NCI-H460 (cell line): ENCODE measurements around the gene TTC3. TPM values are rescaled to one million over a fixed set of nuclear protein-coding genes. Genes with fewer than 3 reads are reported as not detected.

Experiments used
- DNase-seq: peaks from one replicate; pipeline ENCODE4 v3.0.0-alpha.2; 2016; ENCODE audit warnings: low read depth; ENCODE audit errors: extremely low read depth
- small RNA-seq, 2 experiments: library from RNA; depleted of rRNA; stranded (forward); fragments of <200 nt; gene quantifications; one replicate each; pipeline ENCODE3, GENCODE V24; 2014
- total RNA-seq: library from RNA; depleted of rRNA; stranded (reverse); fragments of >200 nt; shearing (Covaris generic); gene quantifications from 2 replicates; pipeline ENCODE4 v1.2.3, GENCODE V29; 2014; rRNA removed

The TTC3 gene
- total RNA-seq, 1 experiment from 2014 or later: 44.5 TPM

- no peak for DNase-seq
Measured at GRCh38 chr21:37244501-37245095, 171.5 kb downstream of the TTC3 start.

DNA sequence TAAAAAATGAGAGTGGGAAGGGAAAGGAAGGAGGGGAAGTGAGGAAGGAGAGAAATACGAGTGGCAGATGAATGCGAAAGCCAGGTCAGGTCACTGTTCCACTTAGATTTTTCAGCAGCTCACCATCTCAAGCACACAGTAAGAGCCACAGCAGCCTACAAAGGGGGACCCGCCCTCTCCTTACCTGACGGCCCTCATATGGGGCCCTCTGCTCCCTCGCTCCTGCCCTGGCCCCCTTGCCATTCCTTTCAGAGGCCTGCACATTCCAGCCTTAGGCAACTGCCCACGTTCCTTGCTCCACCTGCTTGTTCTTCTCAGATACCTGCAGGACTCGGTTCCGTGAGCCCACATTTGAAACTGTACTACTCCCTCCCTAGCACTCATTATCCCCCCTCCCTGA, 172.1 kb downstream of the TTC3 start:
- no peak for DNase-seq

DNA sequence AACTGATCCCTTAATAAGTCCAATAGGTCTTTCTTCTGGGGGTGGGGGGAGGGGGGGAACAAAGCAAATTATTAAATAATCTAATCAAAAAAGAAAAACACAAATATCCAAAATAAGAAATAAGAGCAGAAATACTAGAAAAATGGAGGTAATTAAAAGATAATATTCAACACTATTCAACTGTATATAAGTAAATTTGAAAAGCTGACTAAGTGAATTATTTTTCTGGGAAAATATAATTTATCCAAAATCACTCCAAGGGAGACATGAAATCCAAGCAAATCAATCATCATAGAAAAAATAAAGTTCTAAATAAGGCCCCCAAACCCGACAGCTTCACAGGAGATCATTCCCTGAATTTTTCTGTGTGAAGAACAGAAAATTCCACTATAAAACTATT, 175.2 kb downstream of the TTC3 start:
- no peak for DNase-seq

- no peak for DNase-seq
Measured at GRCh38 chr21:37249112-37249904, 176.3 kb downstream of the TTC3 start.

GRCh38 chr21:37251294-37251634, 178.2 kb downstream of the TTC3 start:
- DNase-seq: no peak

Small RNA genes lying within 50 kb of the gene (small RNA-seq; reads per million reads assigned to genes)
- gene RN7SL678P: 0 reads per million in 2 experiments
- 0 reads per million in 2 experiments for gene RNU6-696P

Other genes with a start within 250 kb of the TTC3 start
- gene HLCS, start 106.6 kb upstream of the TTC3 start, total RNA-seq: 25.8 and 29.2 TPM in 2 replicates
- gene RIPPLY3, start 66.6 kb upstream of the TTC3 start, total RNA-seq: 0.20 TPM in 2 replicates
- gene PIGP, start 183 bp upstream of the TTC3 start, total RNA-seq: 28.2 TPM in 2 replicates
- 32.6 and 41.4 TPM in 2 replicates for gene VPS26C, start 194.1 kb downstream of the TTC3 start, total RNA-seq